Stomach (tissue), 4 donors: ENCODE results near the gene SLC29A2.

Experiments used
- CTCF ChIP-seq, 7 experiments: fragments of 450-650 bp in 4 of 7; fragments of 200-600 bp in 3 of 7; sonication (generic) in 3 of 7; IDR thresholded peaks; one replicate each; pipeline ENCODE4 v1.5.1; 2016 to 2019; ENCODE audit warnings: antibody characterized with exemption in 7 of 7, control low read depth in 2 of 7, mild to moderate bottlenecking in 1 of 7
- EP300 ChIP-seq: sonication (generic); formaldehyde crosslinking; IDR thresholded peaks from one replicate; pipeline ENCODE4 v1.6.1; 2017; ENCODE audit warnings: antibody characterized with exemption

DNA sequence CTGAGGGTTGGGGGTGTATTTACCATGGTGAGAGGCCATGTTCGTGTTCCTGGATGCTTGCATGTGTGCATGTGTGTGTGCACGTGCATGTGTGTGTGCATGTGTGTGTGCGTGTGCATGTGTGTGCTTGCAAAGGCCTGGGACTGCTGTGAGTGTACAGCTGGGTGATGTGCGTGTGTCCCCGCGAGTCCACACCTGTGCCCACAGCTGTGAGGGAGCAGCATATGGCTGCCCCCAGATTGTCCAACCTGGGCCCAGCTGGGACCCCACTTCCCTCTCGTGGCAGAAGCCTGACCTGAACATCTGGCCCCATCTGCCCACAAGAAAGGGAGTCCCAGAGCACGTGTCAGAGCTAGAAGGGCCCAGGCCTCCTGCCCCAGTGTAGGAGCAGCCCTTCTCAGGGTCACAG is 46.3 kb downstream of the SLC29A2 start:
- TF ChIP-seq EP300 (no peak), CTCF (IDR thresholded peaks at IDR 0.05) (no peak)
